Mucosa of rectum (tissue), 2 donors: Measurements from ENCODE around the gene C19orf53.

Experiments
- H3K27ac ChIP-seq, 2 donors: one replicate each; pipeline ENCODE4 v1.7.0; 2013; ENCODE audit warnings: inconsistent platforms in 2 of 2, low read depth in 2 of 2, low read length in 2 of 2
- H3K27me3 ChIP-seq, 2 donors: one replicate each; pipeline ENCODE4 v1.7.0; 2013; ENCODE audit warnings: low read length in 2 of 2; ENCODE audit not compliant: control insufficient read depth in 2 of 2, insufficient read depth in 2 of 2
- H3K36me3 ChIP-seq, 2 donors: one replicate each; pipeline ENCODE4 v1.7.0; 2013; ENCODE audit warnings: low read length in 2 of 2; ENCODE audit not compliant: control insufficient read depth in 2 of 2, insufficient read depth in 2 of 2
- H3K4me1 ChIP-seq, 2 donors: one replicate each; pipeline ENCODE4 v1.7.0; 2013; ENCODE audit warnings: low read length in 2 of 2, mild to moderate bottlenecking in 1 of 2; ENCODE audit not compliant: control insufficient read depth in 2 of 2, insufficient read depth in 2 of 2
- H3K4me3 ChIP-seq, 2 donors: one replicate each; pipeline ENCODE4 v1.7.0; 2013; ENCODE audit warnings: low read length in 2 of 2
- H3K9ac ChIP-seq, 2 donors: one replicate each; pipeline ENCODE4 v1.7.0; 2013; ENCODE audit warnings: low read length in 2 of 2, low read depth in 1 of 2, mild to moderate bottlenecking in 1 of 2
- H3K9me3 ChIP-seq, 2 donors: one replicate each; pipeline ENCODE4 v1.7.0; 2013; ENCODE audit warnings: low read length in 2 of 2; ENCODE audit not compliant: control insufficient read depth in 2 of 2
- donor health status: healthy.
- donor health status: Normal muscosa, but diverticular disease.

Gene C19orf53

DNA sequence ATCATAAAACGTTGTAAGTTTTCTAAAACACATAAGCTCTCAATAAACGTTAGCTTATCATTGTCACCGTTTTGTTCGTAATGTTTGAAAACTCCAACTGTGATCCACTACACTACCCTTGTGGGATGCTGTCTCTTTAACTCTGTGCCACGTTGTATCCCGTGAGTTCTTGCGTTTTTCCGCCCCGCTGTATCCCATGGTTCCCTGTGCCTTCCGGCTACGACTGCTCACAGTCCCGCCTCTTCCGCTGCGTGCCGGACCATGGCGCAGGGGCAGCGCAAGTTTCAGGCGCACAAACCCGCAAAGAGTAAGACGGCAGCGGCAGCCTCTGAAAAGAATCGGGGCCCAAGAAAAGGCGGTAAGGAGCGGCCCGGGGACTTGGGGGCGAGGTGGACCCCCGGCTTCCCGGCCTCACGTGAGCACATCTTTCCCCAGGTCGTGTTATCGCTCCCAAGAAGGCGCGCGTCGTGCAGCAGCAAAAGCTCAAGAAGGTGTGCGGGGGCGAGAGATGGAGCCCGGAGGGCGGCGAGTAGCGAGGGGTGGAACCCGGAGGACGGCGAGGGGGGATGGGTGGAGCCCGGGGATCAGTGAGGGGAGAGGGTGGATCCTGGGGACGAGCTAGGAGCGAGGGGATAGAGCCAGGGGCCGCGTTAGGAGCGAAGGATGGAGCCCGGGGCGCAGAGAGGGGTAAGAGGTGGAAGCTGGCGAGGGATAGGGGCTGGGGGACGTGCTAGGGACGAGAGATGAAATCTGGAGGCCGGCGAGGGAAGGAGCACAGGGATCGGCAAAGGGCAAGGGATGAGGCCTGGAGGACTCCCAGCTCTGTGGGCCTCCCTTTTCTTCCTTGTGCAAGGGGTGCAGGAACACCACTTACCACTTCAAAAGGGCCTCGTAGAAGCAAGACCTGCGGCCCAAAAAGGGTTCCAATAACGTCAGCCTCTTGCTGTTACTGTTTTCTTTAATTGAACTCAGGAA lies at the start of gene C19orf53:
Gene C19orf53 (plus strand): TSS at position 240 of the 975 bp plus-strand sequence. CDS start 22 bp downstream, at position 262.
- Histone ChIP-seq H3K9me3 (no peaks in the 10 kb centered on the region), H3K4me1 (peaks cover 8% of the 10 kb centered on the region in 2 donors), H3K4me3 (peak within 1 kb of the TSS; percentile 90 to 92), H3K27ac (peak within 1 kb of the TSS; percentile 45 to 84), H3K27me3 (no peaks in the 10 kb centered on the region), H3K36me3 (peaks cover 23 to 30% of the 10 kb centered on the region in 2 donors), H3K9ac (peak within 1 kb of the TSS; percentile 85 to 96)

DNA sequence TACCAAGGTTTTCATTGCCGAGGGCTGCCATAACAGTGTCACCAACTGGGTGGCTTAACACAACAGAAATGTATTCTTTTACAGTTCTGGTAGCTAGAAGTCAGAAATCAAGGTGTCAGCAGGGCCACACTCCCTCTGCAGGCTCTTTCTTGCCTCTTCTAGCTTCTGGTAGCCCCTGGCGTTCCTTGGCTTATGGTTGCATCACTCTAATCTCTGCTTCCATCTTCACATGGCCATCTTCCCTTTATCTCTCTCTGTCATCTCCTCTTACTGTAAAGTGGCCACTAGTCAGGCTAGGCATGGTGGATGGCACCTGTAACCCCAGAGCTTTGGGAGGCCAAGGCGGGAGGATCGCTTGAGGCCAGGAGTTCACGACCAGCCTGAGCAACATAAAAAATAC lies 47.9 kb upstream of the C19orf53 start:
- H3K27me3 ChIP-seq, result no peaks in the 10 kb centered on the region
- H3K36me3 ChIP-seq, result no peaks in the 10 kb centered on the region
- H3K4me3 ChIP-seq, result no peak overlapping the region
- H3K27ac ChIP-seq, result no peak overlapping the region
- no peaks in the 10 kb centered on the region for H3K9me3 ChIP-seq
- no peak overlapping the region for H3K9ac ChIP-seq
- H3K4me1 ChIP-seq, result peaks cover 0 to 2% of the 10 kb centered on the region in 2 donors

DNA sequence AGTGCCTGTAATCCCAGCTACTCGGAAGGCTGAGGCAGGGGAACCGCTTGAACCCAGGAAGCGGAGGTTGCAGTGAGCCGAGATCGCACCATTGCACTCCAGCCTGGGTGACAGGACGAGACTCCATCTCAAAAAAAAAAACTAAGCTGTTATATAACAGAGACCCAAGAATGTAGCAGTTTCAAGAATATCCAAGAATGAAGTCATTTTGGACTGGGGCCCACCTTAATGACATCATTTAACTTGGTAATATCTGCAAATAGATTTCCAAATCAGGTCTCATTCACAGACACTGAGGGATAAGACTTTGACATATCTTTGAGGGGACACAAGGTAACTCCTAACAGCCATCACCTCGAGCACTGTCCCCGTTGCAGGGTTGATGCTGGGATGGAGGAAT lies 46.5 kb upstream of the C19orf53 start:
- Histone ChIP-seq H3K4me3 (no peak overlapping the region), H3K9me3 (no peaks in the 10 kb centered on the region), H3K9ac (no peak overlapping the region), H3K4me1 (peaks cover 5 to 9% of the 10 kb centered on the region in 2 donors), H3K27me3 (no peaks in the 10 kb centered on the region), H3K36me3 (no peaks in the 10 kb centered on the region), H3K27ac (no peak overlapping the region)

DNA sequence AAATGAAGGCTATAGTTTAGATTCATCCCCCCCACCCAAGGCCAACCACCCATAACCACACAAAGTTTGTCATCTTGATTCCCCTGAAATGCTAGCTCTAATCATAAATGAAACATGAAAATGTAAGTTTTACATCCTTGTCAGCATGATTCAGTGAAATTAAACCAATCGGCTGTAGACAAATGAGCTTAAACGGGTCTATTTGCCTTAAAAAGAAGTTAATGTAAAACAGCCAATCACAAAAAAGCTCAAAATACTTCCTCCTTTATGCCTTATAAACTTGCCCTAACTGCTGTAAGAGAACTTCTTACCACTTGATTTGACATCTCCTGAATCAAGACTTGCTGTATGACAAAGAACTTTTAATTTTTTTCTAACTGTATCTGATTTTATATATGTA lies 44.4 kb upstream of the C19orf53 start:
- H3K36me3 ChIP-seq, result no peaks in the 10 kb centered on the region
- H3K4me1 ChIP-seq, result peaks cover 5 to 9% of the 10 kb centered on the region in 2 donors
- no peaks in the 10 kb centered on the region for H3K9me3 ChIP-seq
- no peak overlapping the region for H3K9ac ChIP-seq
- H3K27ac ChIP-seq, result no peak overlapping the region
- H3K4me3 ChIP-seq, result no peak overlapping the region
- no peaks in the 10 kb centered on the region for H3K27me3 ChIP-seq

DNA sequence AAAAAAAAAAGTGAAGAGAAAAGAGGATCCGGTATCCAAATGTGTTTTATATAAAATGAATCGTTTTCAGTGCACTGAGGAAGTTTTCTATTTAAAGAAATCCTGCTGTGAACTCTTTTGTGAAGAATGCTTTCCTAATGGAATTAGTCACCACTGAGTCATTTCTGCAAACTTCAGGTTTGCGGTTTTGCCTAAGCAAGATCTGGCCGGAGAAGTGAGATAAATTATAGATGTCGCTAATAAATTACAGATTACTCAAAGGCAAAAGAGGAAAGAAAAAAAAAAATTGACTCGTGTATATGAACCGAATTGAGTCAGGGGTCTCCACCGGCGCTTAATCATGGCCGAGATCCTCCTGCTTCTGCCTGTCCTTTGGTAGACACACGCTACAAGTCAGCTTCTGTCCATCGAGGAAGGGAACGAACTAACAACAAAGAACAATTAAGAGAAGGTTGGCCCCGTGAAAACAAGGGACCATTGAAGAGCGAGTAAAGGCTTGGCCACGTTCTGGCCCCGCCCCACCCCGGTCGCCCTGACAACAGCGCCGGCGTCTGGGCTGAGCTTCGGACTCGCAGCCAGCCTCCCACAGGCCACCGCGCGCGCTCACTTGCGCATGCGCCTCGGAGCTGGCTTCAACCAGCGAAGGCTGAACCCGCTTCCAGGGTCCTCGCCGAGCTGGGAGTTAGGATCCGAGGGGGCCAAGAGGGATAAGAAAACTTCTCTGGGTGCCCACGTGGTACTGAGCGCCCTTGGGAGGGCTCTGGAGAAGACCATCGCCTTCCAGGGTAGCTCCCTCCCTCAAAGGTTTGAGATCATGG lies 42.9 kb upstream of the C19orf53 start:
- H3K27ac ChIP-seq, result peak overlapping the region; percentile 80 to 86
- peak overlapping the region; percentile 86 to 93 for H3K4me3 ChIP-seq
- peak overlapping the region; percentile 93 to 97 for H3K9ac ChIP-seq
- no peaks in the 10 kb centered on the region for H3K27me3 ChIP-seq
- peaks cover 5 to 9% of the 10 kb centered on the region in 2 donors for H3K4me1 ChIP-seq
- no peaks in the 10 kb centered on the region for H3K36me3 ChIP-seq
- no peaks in the 10 kb centered on the region for H3K9me3 ChIP-seq

DNA sequence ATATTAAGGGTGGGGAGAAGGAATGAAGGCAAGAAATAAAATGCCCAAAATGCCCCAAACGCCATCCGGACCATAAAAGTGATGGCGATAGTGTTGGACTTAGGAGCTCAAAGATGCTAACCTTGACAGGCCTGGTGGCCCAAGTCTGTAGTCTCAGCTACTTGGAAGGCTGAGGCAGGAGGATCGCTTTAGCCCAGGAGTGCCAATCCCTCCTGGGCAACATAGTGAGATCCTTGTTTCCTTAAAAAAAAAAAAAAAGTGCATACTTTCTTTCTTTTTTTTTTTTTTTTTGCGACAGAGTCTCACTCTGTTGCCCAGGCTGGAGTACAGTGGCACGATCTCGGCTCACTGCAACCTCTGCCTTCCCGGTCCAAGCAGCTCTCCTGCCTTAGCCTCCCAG lies 41.9 kb upstream of the C19orf53 start:
- no peaks in the 10 kb centered on the region for H3K36me3 ChIP-seq
- no peak overlapping the region for H3K27ac ChIP-seq
- peak overlapping the region in 1 of 2 donors; percentile 97 for H3K9ac ChIP-seq
- H3K27me3 ChIP-seq, result no peaks in the 10 kb centered on the region
- H3K4me3 ChIP-seq, result peak overlapping the region in 1 of 2 donors; percentile 93
- H3K4me1 ChIP-seq, result peaks cover 5 to 9% of the 10 kb centered on the region in 2 donors
- H3K9me3 ChIP-seq, result no peaks in the 10 kb centered on the region

DNA sequence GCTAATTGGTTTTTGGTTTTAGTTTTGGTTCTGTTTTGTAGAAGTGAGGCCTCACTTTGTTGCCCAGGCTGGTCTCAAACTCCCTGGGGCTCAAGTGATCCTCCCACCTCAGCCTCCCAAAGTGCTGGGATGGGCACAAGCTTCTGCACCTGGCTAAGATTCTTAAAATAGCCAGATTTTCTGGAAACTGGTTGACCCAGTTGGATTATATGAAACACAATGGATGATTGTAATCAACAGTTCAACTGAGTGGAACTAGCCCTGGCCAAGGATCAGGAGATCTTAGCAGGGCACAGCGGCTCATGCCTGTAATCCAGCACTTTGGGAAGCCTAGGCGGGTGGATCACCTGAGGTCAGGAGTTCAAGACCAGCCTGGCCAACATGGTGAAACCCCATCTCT lies 39.5 kb upstream of the C19orf53 start:
- Histone ChIP-seq H3K27me3 (no peaks in the 10 kb centered on the region), H3K27ac (no peak overlapping the region), H3K4me1 (peaks cover 5 to 9% of the 10 kb centered on the region in 2 donors), H3K4me3 (no peak overlapping the region), H3K36me3 (no peaks in the 10 kb centered on the region), H3K9ac (no peak overlapping the region), H3K9me3 (no peaks in the 10 kb centered on the region)

DNA sequence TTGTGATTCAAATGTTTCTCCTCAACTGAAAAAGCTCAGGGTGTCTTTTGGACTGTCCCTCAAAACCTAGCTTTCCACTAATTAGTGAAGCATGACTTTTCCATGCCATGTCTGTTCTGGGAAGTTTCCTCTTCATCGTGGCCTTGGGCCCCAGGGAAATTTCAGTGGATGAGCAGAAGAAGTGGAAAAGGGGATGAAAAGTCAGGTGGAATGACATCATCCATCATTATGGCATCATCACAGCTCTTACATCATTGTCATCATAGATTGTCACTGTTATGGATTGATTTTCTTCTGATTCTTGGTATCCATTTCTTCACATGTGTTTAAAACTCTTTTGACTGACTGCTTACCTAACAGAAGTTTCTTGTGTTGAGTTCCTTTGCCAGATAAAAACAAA lies 36.2 kb upstream of the C19orf53 start:
- H3K9ac ChIP-seq, result no peak overlapping the region

DNA sequence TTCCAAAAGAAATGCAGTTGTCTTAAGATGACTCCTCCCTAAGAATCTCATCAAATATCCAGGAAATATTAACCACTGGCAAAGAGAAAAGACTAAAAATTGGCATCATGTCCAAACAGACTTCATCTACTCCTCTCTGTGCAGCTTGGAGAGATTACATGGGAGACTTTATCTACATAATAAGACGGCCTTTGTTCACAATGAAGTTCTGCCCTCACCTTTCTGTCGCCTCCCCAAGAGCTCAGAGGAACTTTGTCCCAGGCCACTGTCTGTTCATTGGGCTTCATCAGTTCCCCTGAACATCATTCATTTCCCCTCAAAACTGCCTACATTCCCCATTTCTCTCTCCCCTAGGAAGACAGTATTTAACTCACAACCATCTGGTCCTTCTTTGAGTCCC lies 32.4 kb upstream of the C19orf53 start:
- Histone ChIP-seq H3K4me1 (no peaks in the 10 kb centered on the region), H3K36me3 (no peaks in the 10 kb centered on the region), H3K27ac (no peak overlapping the region), H3K9ac (no peak overlapping the region), H3K27me3 (no peaks in the 10 kb centered on the region), H3K9me3 (no peaks in the 10 kb centered on the region), H3K4me3 (no peak overlapping the region)

More for the DNA sequence above, 36.2 kb upstream of the C19orf53 start:
- Histone ChIP-seq H3K4me1 (no peaks in the 10 kb centered on the region), H3K9me3 (no peaks in the 10 kb centered on the region), H3K27ac (no peak overlapping the region), H3K4me3 (no peak overlapping the region), H3K27me3 (no peaks in the 10 kb centered on the region), H3K36me3 (no peaks in the 10 kb centered on the region)

DNA sequence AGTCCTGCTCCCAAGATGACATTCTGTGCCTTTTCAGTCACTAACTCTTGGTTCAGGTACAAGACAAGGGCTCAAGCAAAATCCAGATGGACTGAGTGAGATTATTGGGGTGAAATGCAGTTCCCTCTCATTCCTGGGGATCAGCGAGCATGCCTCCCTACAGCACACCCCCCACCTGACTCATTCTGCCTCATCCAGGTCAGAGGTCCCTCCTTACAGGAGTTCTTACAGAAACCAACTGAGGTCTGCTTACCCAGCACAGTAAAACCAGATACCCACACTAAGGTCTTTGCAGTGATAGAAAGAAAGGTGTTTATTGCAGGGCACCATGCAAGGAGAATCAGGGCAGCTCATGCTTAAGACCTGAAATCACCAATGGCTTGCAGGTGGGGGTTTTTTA lies 31.5 kb upstream of the C19orf53 start:
- Histone ChIP-seq H3K27ac (no peak overlapping the region), H3K27me3 (no peaks in the 10 kb centered on the region), H3K4me3 (no peak overlapping the region), H3K36me3 (no peaks in the 10 kb centered on the region), H3K4me1 (no peaks in the 10 kb centered on the region), H3K9me3 (no peaks in the 10 kb centered on the region), H3K9ac (no peak overlapping the region)
